ENCODE data around the gene PSME4.

Gene PSME4

GRCh38 chr2:53970724-53971602 is at the start of gene PSME4:
TSS of gene PSME4 (minus strand) at chr2:53970993. CDS start at chr2:53970784, 209 bp downstream.
- DNase-seq = peak; percentile 96

- no peak for DNase-seq
Measured at GRCh38 chr2:54015798-54016699, 45.3 kb upstream of the PSME4 start.

- no peak for DNase-seq
Measured at GRCh38 chr2:54013996-54014395, 43.2 kb upstream of the PSME4 start.

- no peak for DNase-seq
Measured at GRCh38 chr2:54012538-54013141, 41.8 kb upstream of the PSME4 start.

- no peak for DNase-seq
Measured at GRCh38 chr2:54009549-54009948, 38.8 kb upstream of the PSME4 start.

GRCh38 chr2:54008439-54008838 is 37.6 kb upstream of the PSME4 start:
- no peak for DNase-seq

- DNase-seq = no peak
Measured at GRCh38 chr2:54000524-54000923, 29.7 kb upstream of the PSME4 start.

- no peak for DNase-seq
Measured at GRCh38 chr2:54000122-54000521, 29.3 kb upstream of the PSME4 start.

- DNase-seq = no peak
Measured at GRCh38 chr2:53998834-53999233, 28.0 kb upstream of the PSME4 start.

GRCh38 chr2:53994818-53995808 is 24.3 kb upstream of the PSME4 start:
- no peak for DNase-seq

- no peak for DNase-seq
Measured at GRCh38 chr2:53991948-53992347, 21.2 kb upstream of the PSME4 start.

- DNase-seq = no peak
Measured at GRCh38 chr2:53989210-53989862, 18.5 kb upstream of the PSME4 start.

GRCh38 chr2:53987336-53987921 is 16.6 kb upstream of the PSME4 start:
- no peak for DNase-seq

GRCh38 chr2:53985646-53986045 is 14.9 kb upstream of the PSME4 start:
- no peak for DNase-seq

GRCh38 chr2:53969968-53970723 is 647 bp downstream of the PSME4 start:
- peak; percentile 20 for DNase-seq

GRCh38 chr2:53969285-53969967 is 1.4 kb downstream of the PSME4 start:
- peak; percentile 23 for DNase-seq

GRCh38 chr2:53964987-53965687 is 5.7 kb downstream of the PSME4 start:
- DNase-seq = no peak

GRCh38 chr2:53964257-53964952 is 6.4 kb downstream of the PSME4 start:
- no peak for DNase-seq

Data from stimulated activated CD4-positive, alpha-beta T cell treated with anti-CD3 and anti-CD28 coated beads, Interleukin-4, amount 100 ng/mL, for 24 hours (primary cell).